Prostate gland (tissue), 2 donors: ENCODE results near the gene KLHL33.

Experiments
- POLR2A ChIP-seq: fragments of 450-650 bp; IDR thresholded peaks from one replicate; pipeline ENCODE4 v1.6.1; 2016; ENCODE audit warnings: antibody characterized with exemption, mild to moderate bottlenecking
- POLR2AphosphoS5 ChIP-seq: sonication (generic); formaldehyde crosslinking; IDR thresholded peaks from one replicate; pipeline ENCODE4 v1.6.1; 2017; ENCODE audit warnings: antibody characterized with exemption
- TF ChIP-seq, protein P1 (sequence below), 4 experiments: fragments of 200-600 bp in 2 of 4; fragments of 450-650 bp in 2 of 4; sonication (generic) in 2 of 4; IDR thresholded peaks; 1 replicate in 3 of 4; 2 replicates in 1 of 4; pipeline ENCODE4 v1.5.1; 2016 to 2019; ENCODE audit warnings: antibody characterized with exemption in 4 of 4, mild to moderate bottlenecking in 2 of 4, moderate library complexity in 2 of 4

GRCh38 chr14:20468764-20469241 lies 32.8 kb upstream of the KLHL33 start:
- TF ChIP-seq, protein P1, sequence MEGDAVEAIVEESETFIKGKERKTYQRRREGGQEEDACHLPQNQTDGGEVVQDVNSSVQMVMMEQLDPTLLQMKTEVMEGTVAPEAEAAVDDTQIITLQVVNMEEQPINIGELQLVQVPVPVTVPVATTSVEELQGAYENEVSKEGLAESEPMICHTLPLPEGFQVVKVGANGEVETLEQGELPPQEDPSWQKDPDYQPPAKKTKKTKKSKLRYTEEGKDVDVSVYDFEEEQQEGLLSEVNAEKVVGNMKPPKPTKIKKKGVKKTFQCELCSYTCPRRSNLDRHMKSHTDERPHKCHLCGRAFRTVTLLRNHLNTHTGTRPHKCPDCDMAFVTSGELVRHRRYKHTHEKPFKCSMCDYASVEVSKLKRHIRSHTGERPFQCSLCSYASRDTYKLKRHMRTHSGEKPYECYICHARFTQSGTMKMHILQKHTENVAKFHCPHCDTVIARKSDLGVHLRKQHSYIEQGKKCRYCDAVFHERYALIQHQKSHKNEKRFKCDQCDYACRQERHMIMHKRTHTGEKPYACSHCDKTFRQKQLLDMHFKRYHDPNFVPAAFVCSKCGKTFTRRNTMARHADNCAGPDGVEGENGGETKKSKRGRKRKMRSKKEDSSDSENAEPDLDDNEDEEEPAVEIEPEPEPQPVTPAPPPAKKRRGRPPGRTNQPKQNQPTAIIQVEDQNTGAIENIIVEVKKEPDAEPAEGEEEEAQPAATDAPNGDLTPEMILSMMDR (IDR thresholded peaks at IDR 0.05), result no peak
- no peak for TF ChIP-seq POLR2AphosphoS5
- no peak for TF ChIP-seq POLR2A
